HG03025 (cell line): ENCODE results near the gene CAMSAP2.

Experiments used
- ATAC-seq: cut with Tn5 transposase; IDR thresholded peaks from one replicate; pipeline ENCODE4 v1.9.1; 2021; ENCODE audit warnings: mild to moderate bottlenecking, moderate library complexity; ENCODE audit not compliant: unreplicated experiment, low FRiP score

Gene CAMSAP2

GRCh38 chr1:200836213-200836612 lies 97.5 kb downstream of the CAMSAP2 start:
- ATAC-seq = no peak

DNA sequence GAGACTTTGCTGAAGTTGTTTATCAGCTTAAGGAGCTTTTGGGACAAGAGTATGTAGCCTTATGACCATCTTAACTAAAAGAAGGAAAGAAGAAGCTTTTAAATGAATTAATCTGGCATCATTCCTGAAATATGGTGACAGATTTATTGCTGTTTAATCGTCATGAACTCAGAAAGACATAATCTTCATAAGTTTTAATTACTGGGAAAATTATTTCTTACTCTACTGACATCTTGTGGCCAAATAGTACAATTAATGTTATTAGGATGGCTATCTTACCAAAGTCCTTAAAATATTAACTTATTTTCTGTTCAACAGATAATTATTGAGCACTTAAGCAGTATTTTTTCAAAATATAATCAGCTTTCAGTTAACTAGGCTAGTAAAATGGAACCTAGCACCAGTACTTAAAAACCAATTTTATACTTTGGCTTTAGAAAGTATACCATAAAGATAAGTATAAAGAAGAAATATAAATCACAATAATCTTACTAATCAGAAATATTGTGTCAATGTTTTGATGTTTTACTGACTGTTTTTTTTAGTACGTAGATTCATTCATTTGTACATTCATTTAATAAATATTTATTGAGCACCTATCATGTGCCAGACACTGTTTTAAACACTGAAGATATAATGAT lies 99.4 kb downstream of the CAMSAP2 start:
- ATAC-seq = no peak

DNA sequence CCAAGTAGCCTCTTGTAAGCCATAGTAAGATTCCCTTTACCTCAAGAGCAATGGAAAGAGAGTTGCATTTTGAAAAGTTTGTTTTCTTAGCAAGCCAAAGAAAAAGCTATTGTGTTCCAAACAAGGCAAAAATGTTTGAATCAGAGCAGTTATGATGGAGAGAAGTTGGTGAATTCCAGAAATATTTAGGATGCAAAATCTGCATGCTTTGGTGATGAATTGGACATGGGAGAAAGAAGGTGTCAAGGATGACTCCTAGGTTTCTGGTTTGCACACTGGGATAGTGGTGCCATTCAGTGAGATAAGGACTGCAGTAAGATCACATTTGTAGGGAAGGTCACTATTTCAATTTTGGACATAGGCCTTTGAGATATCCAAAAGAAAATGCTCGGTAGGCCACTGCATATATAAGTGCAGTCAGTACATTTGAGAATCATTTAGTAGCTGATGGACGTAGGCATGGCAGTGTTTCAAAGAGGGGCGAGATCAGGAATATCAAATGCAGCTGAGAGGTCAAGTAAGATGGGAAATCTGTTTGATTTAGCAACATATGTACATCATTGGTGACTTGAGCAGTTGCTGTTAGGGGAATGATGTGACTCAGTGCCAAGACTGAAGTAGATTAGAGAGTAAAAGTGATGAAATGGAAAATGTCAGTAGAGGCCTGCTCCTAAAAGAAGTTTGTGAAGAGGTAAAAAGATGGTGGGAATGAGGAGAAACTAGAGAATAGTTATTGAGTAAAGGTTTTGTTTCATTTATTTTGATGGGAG lies 100.2 kb downstream of the CAMSAP2 start:
- ATAC-seq = no peak

GRCh38 chr1:200845360-200845759 lies 106.7 kb downstream of the CAMSAP2 start:
- ATAC-seq = no peak

DNA sequence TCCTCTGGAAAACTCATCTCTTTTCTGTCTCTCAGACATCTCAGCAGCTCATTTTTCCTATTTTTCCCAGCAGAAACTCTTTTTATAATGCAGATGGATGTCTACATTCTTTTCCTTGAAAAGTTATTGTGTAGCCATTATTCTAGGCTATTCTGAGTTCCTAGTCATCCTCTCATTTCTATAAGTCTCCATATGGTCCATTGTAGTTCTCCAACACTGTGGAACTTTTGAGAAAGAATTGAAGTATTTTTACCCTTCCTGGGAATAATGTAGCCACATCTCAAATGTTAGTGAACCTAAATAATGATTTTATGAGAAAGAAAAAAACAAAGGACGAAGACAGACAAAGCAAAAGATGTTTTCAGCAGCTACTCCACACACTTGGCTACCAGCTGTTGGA lies 107.7 kb downstream of the CAMSAP2 start:
- ATAC-seq = no peak

DNA sequence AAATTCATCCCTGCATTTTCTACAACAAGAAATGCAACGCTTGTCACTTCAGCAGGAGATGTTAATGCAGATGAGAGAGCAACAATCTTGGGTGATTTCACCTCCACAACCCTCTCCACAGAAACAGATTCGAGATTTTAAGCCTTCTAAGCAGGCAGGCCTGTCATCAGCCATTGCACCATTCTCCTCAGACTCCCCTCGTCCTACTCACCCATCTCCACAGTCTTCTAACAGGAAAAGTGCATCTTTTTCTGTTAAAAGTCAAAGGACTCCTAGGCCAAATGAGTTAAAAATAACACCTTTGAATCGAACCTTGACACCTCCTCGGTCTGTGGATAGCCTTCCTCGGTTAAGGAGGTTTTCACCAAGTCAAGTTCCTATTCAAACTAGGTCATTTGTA lies 110.7 kb downstream of the CAMSAP2 start:
- no peak for ATAC-seq

DNA sequence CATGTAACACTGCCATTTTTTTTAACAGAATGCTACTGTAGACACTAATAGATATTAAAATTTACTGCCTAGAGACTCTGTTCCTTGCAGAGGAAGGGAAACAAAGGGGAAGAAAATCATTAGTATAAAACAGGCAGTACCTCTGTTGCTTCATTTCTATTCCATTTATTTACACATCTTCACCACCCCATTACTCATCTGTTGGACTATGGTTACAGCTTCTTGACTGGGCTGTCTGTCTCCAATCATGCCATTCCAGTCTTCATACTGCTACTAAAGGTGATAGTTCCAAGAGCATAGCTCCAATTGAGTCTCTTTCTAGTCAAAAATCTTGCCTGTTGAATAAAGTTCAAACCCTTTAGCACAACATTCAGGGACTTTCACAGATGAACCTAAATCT lies 111.9 kb downstream of the CAMSAP2 start:
- no peak for ATAC-seq

DNA sequence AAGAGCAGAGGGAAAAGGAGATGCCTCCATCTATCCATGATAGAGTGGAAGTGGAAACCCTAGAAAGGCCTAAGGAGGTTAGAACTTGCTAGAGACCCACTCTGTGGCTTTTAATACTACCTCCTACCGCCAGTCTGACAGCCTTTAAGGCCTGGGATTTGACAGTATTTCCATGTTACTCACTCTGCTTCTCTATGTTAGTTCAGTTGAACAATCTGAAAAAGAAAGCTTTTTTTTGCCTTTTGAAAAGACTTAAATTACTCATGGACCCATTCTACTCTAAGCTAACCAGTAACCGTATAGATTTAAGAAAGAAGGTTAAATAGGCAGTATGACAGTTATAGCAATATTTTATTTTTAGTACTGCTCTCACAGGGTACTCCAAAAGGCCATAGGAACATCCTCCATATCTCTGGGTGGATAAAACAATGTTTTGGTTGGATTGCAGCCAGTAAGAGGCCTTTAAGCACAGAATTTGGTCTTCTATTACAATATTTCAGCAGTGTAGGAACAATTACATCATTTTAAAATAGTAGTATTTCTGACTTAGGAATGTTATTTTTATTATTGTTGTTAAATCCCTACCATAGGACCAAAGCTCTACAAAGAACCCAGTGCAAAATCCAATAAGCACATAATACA lies 118.1 kb downstream of the CAMSAP2 start:
- no peak for ATAC-seq

- ATAC-seq = no peak
These were observed 119.1 kb downstream of the CAMSAP2 start for GRCh38 chr1:200857804-200858203.

DNA sequence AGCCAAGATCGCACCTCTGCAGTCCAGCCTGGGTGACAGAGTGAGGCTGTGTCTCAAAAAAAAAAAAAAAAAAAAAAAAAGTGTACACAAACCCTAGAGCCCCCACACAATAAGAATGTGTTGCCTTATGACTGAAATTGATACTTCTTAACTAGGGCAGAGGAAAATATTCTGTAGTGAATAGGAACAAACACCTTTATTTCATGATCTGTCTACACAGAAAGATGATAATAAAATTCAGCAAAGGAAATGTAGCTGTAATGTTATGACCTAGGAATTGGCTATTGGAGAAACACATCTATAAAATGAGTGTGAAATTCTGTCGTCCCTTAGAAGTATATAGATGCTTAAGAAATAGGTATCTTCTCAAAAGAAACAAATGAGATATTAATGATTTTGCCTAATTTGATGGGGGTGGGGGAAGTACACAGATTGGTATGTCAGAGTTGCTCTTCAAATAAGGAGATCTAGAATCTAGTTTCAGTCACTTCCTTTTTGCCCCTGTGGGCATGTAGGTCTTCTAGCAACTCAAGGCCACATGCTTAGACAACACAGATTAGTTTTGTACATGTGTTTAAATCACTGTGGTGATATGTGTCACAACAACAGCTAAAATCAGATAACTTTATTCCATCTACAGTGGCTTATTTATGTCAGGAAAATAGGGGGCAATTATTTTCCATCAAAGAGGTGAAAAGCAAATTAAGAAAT lies 123.4 kb downstream of the CAMSAP2 start:
- no peak for ATAC-seq

DNA sequence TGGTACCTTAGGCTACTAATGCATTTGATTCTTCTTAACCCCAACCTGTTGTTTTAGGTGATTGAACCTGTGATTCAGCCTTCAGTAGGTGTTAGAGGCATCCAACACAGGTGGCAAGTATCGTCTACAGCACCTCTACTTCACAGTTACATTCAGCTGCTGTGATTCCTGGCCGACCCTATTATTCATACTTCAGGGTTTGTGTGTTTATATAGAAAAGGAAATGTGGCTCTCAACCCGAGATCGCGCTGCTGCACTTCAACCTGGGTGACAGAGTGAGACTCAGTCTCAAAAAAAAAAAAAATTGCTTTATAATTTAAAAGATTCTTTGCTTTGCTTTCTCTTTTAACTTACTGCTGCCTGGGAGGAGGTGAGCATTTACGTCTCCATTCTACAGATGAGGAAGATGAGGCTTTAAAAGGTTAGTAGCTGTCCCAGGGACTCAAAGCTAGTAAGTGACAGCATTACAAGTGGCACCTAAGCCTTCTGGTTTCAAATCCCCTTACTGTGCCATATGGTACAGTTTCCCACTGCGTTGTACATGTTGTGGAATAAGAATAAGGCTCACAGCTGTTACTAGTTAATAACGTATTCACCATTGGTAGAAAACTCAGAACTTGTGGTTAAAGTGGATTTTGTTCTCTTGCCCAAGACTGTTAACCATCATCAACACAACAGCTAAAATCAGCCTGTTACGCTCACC lies 124.2 kb downstream of the CAMSAP2 start:
- no peak for ATAC-seq

GRCh38 chr1:200866116-200866515 lies 127.4 kb downstream of the CAMSAP2 start:
- ATAC-seq = no peak

DNA sequence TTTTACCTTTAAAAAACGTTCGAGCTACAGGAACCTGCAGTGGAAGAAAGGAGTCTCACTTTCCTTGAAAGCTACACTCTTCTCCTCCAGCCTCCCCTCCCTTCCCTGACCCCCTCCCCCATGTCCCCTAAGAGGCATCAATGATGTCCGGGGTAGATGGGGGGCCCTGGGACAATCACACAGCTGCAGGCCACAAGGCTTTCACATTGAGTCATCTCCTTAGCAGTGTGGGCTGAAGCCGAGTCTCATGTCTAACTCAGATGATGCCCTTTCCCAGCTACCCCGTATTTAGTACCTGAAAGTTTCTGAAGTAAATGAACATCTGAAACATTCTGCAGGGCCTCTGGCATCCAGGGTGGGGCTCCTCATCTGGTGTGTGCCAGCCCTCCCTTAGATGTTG lies 127.8 kb downstream of the CAMSAP2 start:
- ATAC-seq = peak; percentile 80

- ATAC-seq = peak; percentile 6
These were observed 128.5 kb downstream of the CAMSAP2 start for GRCh38 chr1:200867018-200867811.

GRCh38 chr1:200869376-200869752 lies 130.7 kb downstream of the CAMSAP2 start:
- peak; percentile 0 for ATAC-seq

- ATAC-seq = peak; percentile 37
These were observed 131.2 kb downstream of the CAMSAP2 start for GRCh38 chr1:200869753-200870391.

GRCh38 chr1:200872446-200873115 lies 133.9 kb downstream of the CAMSAP2 start, which contains the start of gene GPR25:
Gene GPR25 (plus strand): TSS chr1:200872981. CDS start chr1:200873038, 57 bp downstream.
- ATAC-seq = no peak

- no peak for ATAC-seq
These were observed 134.5 kb downstream of the CAMSAP2 start for GRCh38 chr1:200873116-200873670.
